Measurements from ENCODE around the gene BCL11B. TPM values are rescaled to one million over a fixed set of nuclear protein-coding genes. Genes with fewer than 3 reads are reported as not detected.

The BCL11B gene
- total RNA-seq, 1 donor from 2014 or later = 79.6 TPM

- intact Hi-C loops (cut with micrococcal nuclease) = no loop called here
Observed at GRCh38 chr14:99287269-99287942, 15.4 kb upstream of the BCL11B start.

GRCh38 chr14:99286761-99287160 lies 14.8 kb upstream of the BCL11B start:
- intact Hi-C loops (cut with micrococcal nuclease) = no loop called here

- intact Hi-C loops (cut with micrococcal nuclease) = no loop called here
Observed at GRCh38 chr14:99284254-99285004, 12.4 kb upstream of the BCL11B start.

- intact Hi-C loops (cut with micrococcal nuclease) = no loop called here
Observed at GRCh38 chr14:99282261-99283050, 10.5 kb upstream of the BCL11B start.

GRCh38 chr14:99281396-99281795 lies 9.4 kb upstream of the BCL11B start:
- intact Hi-C loops (cut with micrococcal nuclease) = no loop called here

GRCh38 chr14:99280852-99281251 lies 8.9 kb upstream of the BCL11B start:
- intact Hi-C loops (cut with micrococcal nuclease) = no loop called here

GRCh38 chr14:99280066-99280731 lies 8.2 kb upstream of the BCL11B start:
- intact Hi-C loops (cut with micrococcal nuclease) = no loop called here

- intact Hi-C loops (cut with micrococcal nuclease) = loop anchor here (10.0 kb wide), 1 partner anchor 1974 kb away; no protein-coding TSS in a partner anchor
Observed at GRCh38 chr14:99278836-99279235, 6.8 kb upstream of the BCL11B start.

- intact Hi-C loops (cut with micrococcal nuclease) = loop anchor here (10.0 kb wide), 1 partner anchor 1973 kb away; no protein-coding TSS in a partner anchor
Observed at GRCh38 chr14:99277530-99277929, 5.5 kb upstream of the BCL11B start.

- intact Hi-C loops (cut with micrococcal nuclease) = loop anchor here (10.0 kb wide), 1 partner anchor 1972 kb away; no protein-coding TSS in a partner anchor
Observed at GRCh38 chr14:99276482-99276881, 4.5 kb upstream of the BCL11B start.

- intact Hi-C loops (cut with micrococcal nuclease) = loop anchor here (10.0 kb wide), 1 partner anchor 1970 kb away; no protein-coding TSS in a partner anchor
Observed at GRCh38 chr14:99275222-99275584, 3.2 kb upstream of the BCL11B start.

- intact Hi-C loops (cut with micrococcal nuclease) = loop anchor here (5.0 to 10.0 kb wide), 4 partner anchors 143 to 1970 kb away; no protein-coding TSS in a partner anchor
Observed at GRCh38 chr14:99274346-99275221, 2.6 kb upstream of the BCL11B start.

GRCh38 chr14:99273766-99274345 lies 1.9 kb upstream of the BCL11B start:
- intact Hi-C loops (cut with micrococcal nuclease) = loop anchor here (2.0 to 10.0 kb wide), 8 partner anchors 143 to 1969 kb away; no protein-coding TSS in a partner anchor

- intact Hi-C loops (cut with micrococcal nuclease) = loop anchor here (1.0 to 10.0 kb wide), 9 partner anchors 11 to 1968 kb away; no protein-coding TSS in a partner anchor
Observed at GRCh38 chr14:99272899-99273765, 1.1 kb upstream of the BCL11B start.

- intact Hi-C loops (cut with micrococcal nuclease) = loop anchor here (1.0 to 10.0 kb wide), 9 partner anchors 10 to 1968 kb away; no protein-coding TSS in a partner anchor
Observed at GRCh38 chr14:99272632-99272898, 568 bp upstream of the BCL11B start.

GRCh38 chr14:99271221-99271941 lies 616 bp downstream of the BCL11B start:
- intact Hi-C loops (cut with micrococcal nuclease) = loop anchor here (5.0 to 10.0 kb wide), 4 partner anchors 146 to 1967 kb away; no protein-coding TSS in a partner anchor

- intact Hi-C loops (cut with micrococcal nuclease) = loop anchor here (5.0 to 10.0 kb wide), 4 partner anchors 147 to 1966 kb away; no protein-coding TSS in a partner anchor
Observed at GRCh38 chr14:99270458-99271220, 1.4 kb downstream of the BCL11B start.

Measured in T-helper 2 cell treated with Interferon-gamma antibody and Interleukin-4, amounts not matched to agents 100 ng/mL and 5 ng/mL, for 36 hours (primary cell).